Measurements from ENCODE around the gene LRRK1. TPM values are rescaled to one million over a fixed set of nuclear protein-coding genes. Genes with fewer than 3 reads are reported as not detected.

LRRK1 gene
- total and polyA plus RNA-seq, 2 of the 4 experiments (the other 2 are of a cell fraction), result 3.0 to 5.8 TPM

DNA sequence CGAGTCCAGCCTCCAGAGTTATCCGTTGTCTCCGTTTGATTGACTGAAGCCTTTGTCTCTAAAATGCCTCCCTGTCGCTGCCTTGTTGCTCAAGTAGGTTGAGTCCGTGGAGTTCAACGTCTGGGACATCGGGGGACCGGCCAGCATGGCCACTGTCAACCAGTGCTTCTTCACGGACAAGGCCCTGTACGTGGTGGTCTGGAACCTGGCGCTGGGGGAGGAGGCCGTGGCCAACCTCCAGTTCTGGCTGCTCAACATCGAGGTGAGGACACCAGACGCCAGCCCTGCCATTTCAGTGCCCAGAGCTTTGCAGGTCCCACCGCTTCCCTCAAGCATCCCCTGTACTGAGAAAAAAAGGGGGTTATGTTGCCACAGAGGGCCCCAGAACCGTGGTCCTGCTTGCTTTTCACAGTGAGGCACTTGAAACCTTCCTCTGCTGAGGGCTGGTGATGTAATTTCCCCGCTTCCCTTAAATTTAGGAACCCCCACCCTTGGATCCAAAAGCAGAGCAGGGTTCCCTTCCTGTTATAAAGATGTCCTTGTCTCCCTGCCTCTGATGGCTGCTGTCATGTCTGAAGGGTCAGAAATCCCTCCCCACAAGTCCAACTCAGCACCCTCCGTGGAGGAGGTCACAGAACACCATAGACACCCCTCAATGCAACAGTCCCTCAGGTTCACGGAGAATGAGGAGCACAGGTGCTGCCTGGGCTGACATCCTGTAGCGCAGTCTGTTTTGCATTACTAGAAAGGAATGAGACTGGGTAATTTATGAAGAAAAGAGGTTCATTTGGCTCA lies 105.7 kb downstream of the LRRK1 start:
- H4K91ac ChIP-seq (ENCODE audit: insufficient read depth, low read depth, low read length), result peak overlapping the region; percentile 22
- no peak overlapping the region for H2BK5ac ChIP-seq (ENCODE audit: low read depth, low read length, poor library complexity, severe bottlenecking)
- H4K20me1 ChIP-seq (ENCODE audit: insufficient read depth, low read length), result no peaks in the 10 kb centered on the region
- peak overlapping the region; percentile 7; the same call in 1 of the 2 replicates for H4K5ac ChIP-seq (ENCODE audit: low read depth, low read length)
- intact Hi-C loops (cut with micrococcal nuclease) (no loop called here), dilution Hi-C loops (cut with HindIII; ENCODE audit: low sequenced_read_pairs, unreplicated experiment) (loop anchor here (25.0 kb wide), 1 partner anchor 388 kb away; no protein-coding TSS in a partner anchor), in situ Hi-C loops (cut with MboI; ENCODE audit: low sequenced_read_pairs) (no loop called here)
- H2AK5ac ChIP-seq (ENCODE audit: low read depth, low read length), result peak overlapping the region; percentile 66
- CTCF ChIA-PET, result interaction anchor here (1.6 to 1.7 kb wide), 2 partner anchors 9 to 233 kb away, joined by 5 to 8 read pairs; no protein-coding TSS in a partner anchor
- TF ChIP-seq CHD1 (IDR thresholded peaks at IDR 0.05; ENCODE audit: low read depth, low read length) (no peak), FOS (IDR thresholded peaks at IDR 0.05; ENCODE audit: low read depth, low read length) (no peak)
- no TSS peak for BruUV-seq (replicated peaks)
- H3K14ac ChIP-seq (replicated peaks; ENCODE audit: low read depth, low read length), result no peak overlapping the region
- peak overlapping the region; percentile 6 for H2AK9ac ChIP-seq (replicated peaks; ENCODE audit: low read depth, low read length, poor library complexity)
- 93% methylated on average over 11 of the region's 20 CpGs; no CpG with 5 or more reads in 1 of the 2 experiments for WGBS, 2 experiments (ENCODE audit: extremely low coverage in 2 of 2, insufficient read length in 1 of 2)
- H4K8ac ChIP-seq (ENCODE audit: low read depth in 2 of 2, low read length in 2 of 2), result peak overlapping the region in 1 of 2 experiments; percentile 69; a peak in 2 of 4 replicates
- H2BK20ac ChIP-seq (ENCODE audit: low read depth, low read length), result no peak overlapping the region
- H3K4me1 ChIP-seq (ENCODE audit: control insufficient read depth, insufficient read depth, low read length), result peaks cover 14% of the 10 kb centered on the region
- H2BK120ac ChIP-seq (ENCODE audit: low read depth, low read length), result no peak overlapping the region
- no peak overlapping the region for H3K9ac ChIP-seq (ENCODE audit: low read depth, low read length)
- H3K18ac ChIP-seq (ENCODE audit: low read depth, low read length), result peak overlapping the region; percentile 32; the same call in 1 of the 2 replicates
- peaks cover 20% of the 10 kb centered on the region for H3K36me3 ChIP-seq (ENCODE audit: control insufficient read depth, insufficient read depth, low read length)
- no peaks in the 10 kb centered on the region for H3K27me3 ChIP-seq (ENCODE audit: control insufficient read depth, insufficient read depth, low read length)
- POLR2A ChIA-PET (ENCODE audit: unreplicated experiment), result no interaction called here
- H3K4ac ChIP-seq (ENCODE audit: low read depth, low read length), result peak overlapping the region; percentile 34; the same call in 1 of the 2 replicates
- DNase-seq (no peak), ATAC-seq (ENCODE audit: low read depth) (no peak)
- no peak overlapping the region for H2BK15ac ChIP-seq (ENCODE audit: low read depth, low read length)
- H3K9me3 ChIP-seq (ENCODE audit: control insufficient read depth, insufficient read depth, low read length), result no peaks in the 10 kb centered on the region
- peak overlapping the region; percentile 83; the same call in 1 of the 2 replicates for H3K27ac ChIP-seq (ENCODE audit: insufficient read depth, low read length)
- no peak overlapping the region for H3K56ac ChIP-seq (ENCODE audit: extremely low read depth, insufficient read depth, low read length)
- no peak overlapping the region for H3K23ac ChIP-seq (ENCODE audit: low read depth, low read length)
- no peaks in the 10 kb centered on the region for H3K79me1 ChIP-seq (ENCODE audit: low read depth in 1 of 2, low read length in 2 of 2)
- H3K4me2 ChIP-seq (ENCODE audit: low read depth, low read length), result no peak overlapping the region
- no peaks in the 10 kb centered on the region for H3K9me1 ChIP-seq (ENCODE audit: insufficient read depth, low read length)
- H3K4me3 ChIP-seq (ENCODE audit: insufficient read depth, low read depth, low read length), result no peak overlapping the region
- peak overlapping the region; percentile 18 for H2AFZ ChIP-seq (replicated peaks; ENCODE audit: low read length, poor library complexity)
